B cell (primary cell): Measurements from ENCODE around the gene MYL4. TPM values are rescaled to one million over a fixed set of nuclear protein-coding genes. Genes with fewer than 3 reads are reported as not detected.

ENCODE experiments used
- ATAC-seq: fragments of 200-7000 bp; cut with Tn5 transposase; one replicate; pipeline ENCODE4 v1.10.0; 2021; ENCODE audit warnings: low read depth, mild to moderate bottlenecking, moderate number of reproducible peaks, moderate library complexity
- CTCF ChIA-PET: fragments of 350-600 bp; sonication (Branson Sonifier 250); formaldehyde crosslinking; loops from one replicate; lab custom pipeline; 2021; ENCODE audit warnings: antibody characterized with exemption, inconsistent platforms; lab: Charles Lee
- POLR2A ChIA-PET: fragments of 350-600 bp; sonication (Branson Sonifier 250); formaldehyde crosslinking; loops from one replicate; lab custom pipeline; 2021; ENCODE audit warnings: antibody characterized with exemption; lab: Charles Lee
- DNase-seq: peaks from one replicate; pipeline ENCODE4 v3.0.0; 2013
- H2AFZ ChIP-seq: 2 replicates; pipeline ENCODE4 v1.6.1; 2012; ENCODE audit warnings: mild to moderate bottlenecking, low read depth, low read length; ENCODE audit not compliant: insufficient read depth, poor library complexity, severe bottlenecking
- H3K27ac ChIP-seq, 2 donors: 1 replicate in 1 of 2; 2 replicates in 1 of 2; pipeline ENCODE4 v1.5.1; 2012 to 2013; ENCODE audit warnings: low read length in 2 of 2, mild to moderate bottlenecking in 2 of 2, moderate library complexity in 1 of 2
- H3K27me3 ChIP-seq, 4 experiments: fragments of 200-600 bp in 1 of 4; sonication (generic) in 1 of 4; replicated peaks in 1 of 4; 1 replicate in 2 of 4; 2 replicates in 2 of 4; pipeline versions ENCODE4 v1.6.1 to v1.7.0; 2013 to 2016; ENCODE audit warnings: low read length in 3 of 4, mild to moderate bottlenecking in 2 of 4, mixed read lengths in 1 of 4, moderate library complexity in 1 of 4; ENCODE audit not compliant: insufficient read depth in 4 of 4, control insufficient read depth in 3 of 4; ENCODE audit errors: control extremely low read depth in 1 of 4
- H3K36me3 ChIP-seq, 2 experiments: replicated peaks in 1 of 2; 1 replicate in 1 of 2; 2 replicates in 1 of 2; pipeline versions ENCODE4 v1.6.1 to v1.7.1; 2013; ENCODE audit warnings: low read length in 1 of 2; ENCODE audit not compliant: insufficient read depth in 2 of 2, control insufficient read depth in 1 of 2; ENCODE audit errors: control extremely low read depth in 1 of 2, extremely low read depth in 1 of 2
- H3K4me1 ChIP-seq, 2 donors: fragments of 200-600 bp in 1 of 2; sonication (generic) in 1 of 2; 1 replicate in 1 of 2; 2 replicates in 1 of 2; pipeline versions ENCODE4 v1.5.1 to v1.6.1; 2013 to 2017; ENCODE audit warnings: low read length in 2 of 2; ENCODE audit not compliant: control insufficient read depth in 2 of 2, insufficient read depth in 2 of 2
- H3K4me2 ChIP-seq: replicated peaks from 2 replicates; pipeline ENCODE3; 2012; ENCODE audit warnings: mild to moderate bottlenecking, low read depth, low read length; ENCODE audit not compliant: poor library complexity, severe bottlenecking
- H3K4me3 ChIP-seq, 5 experiments: fragments of 200-600 bp in 1 of 5; sonication (generic) in 1 of 5; 1 replicate in 3 of 5; 2 replicates in 2 of 5; pipeline versions ENCODE4 v1.5.1 to v1.7.0; 2011 to 2016; ENCODE audit warnings: low read length in 4 of 5, mild to moderate bottlenecking in 4 of 5, low read depth in 2 of 5, control low read depth in 1 of 5, moderate library complexity in 1 of 5; ENCODE audit not compliant: insufficient read depth in 1 of 5; ENCODE audit errors: control extremely low read depth in 1 of 5, extremely low read depth in 1 of 5
- H3K79me2 ChIP-seq: fragments of 200-600 bp; sonication (generic); one replicate; pipeline ENCODE4 v1.6.0; 2016; ENCODE audit warnings: low read length; ENCODE audit not compliant: control insufficient read depth, insufficient read depth
- H3K9ac ChIP-seq: fragments of 200-600 bp; sonication (generic); 2 replicates; pipeline ENCODE4 v1.6.1; 2017; ENCODE audit warnings: mild to moderate bottlenecking, low read length, moderate library complexity
- H3K9me3 ChIP-seq, 3 donors: one replicate each; pipeline versions ENCODE4 v1.6.1 to v1.7.1; 2013; ENCODE audit warnings: low read length in 2 of 3; ENCODE audit not compliant: control insufficient read depth in 2 of 3, insufficient read depth in 1 of 3; ENCODE audit errors: control extremely low read depth in 1 of 3
- H4K20me1 ChIP-seq: 2 replicates; pipeline ENCODE4 v1.6.0; 2012; ENCODE audit warnings: mild to moderate bottlenecking, low read length; ENCODE audit not compliant: insufficient read depth, control insufficient read depth, poor library complexity, severe bottlenecking
- H3K27ac Mint-ChIP-seq: one replicate; pipeline ENCODE4 v1.8.0; 2021; ENCODE audit warnings: mixed read lengths
- H3K27me3 Mint-ChIP-seq: one replicate; pipeline ENCODE4 v1.8.0; 2021; ENCODE audit warnings: mixed read lengths
- H3K4me1 Mint-ChIP-seq: one replicate; pipeline ENCODE4 v1.8.0; 2021; ENCODE audit warnings: mixed read lengths
- H3K4me3 Mint-ChIP-seq: one replicate; pipeline ENCODE4 v1.8.0; 2021; ENCODE audit warnings: mixed read lengths
- H3K9me3 Mint-ChIP-seq: one replicate; pipeline ENCODE4 v1.8.0; 2022; ENCODE audit warnings: mixed read lengths; ENCODE audit not compliant: insufficient read depth
- EZH2 ChIP-seq: IDR thresholded peaks from 2 replicates; pipeline ENCODE4 v1.6.1; 2012; ENCODE audit warnings: borderline replicate concordance, low read depth, mild to moderate bottlenecking, moderate library complexity, low read length; ENCODE audit not compliant: insufficient read depth, poor library complexity, severe bottlenecking
- WGBS: methylation state at CpG from one replicate; pipeline ENCODE4 v1.1.5; 2013; ENCODE audit warnings: missing lambda C conversion rate; ENCODE audit not compliant: insufficient coverage; 5-methylcytosine and 5-hydroxymethylcytosine counted together
- intact Hi-C: fragments of 100-400 bp; cut with micrococcal nuclease; formaldehyde crosslinking; loops from one replicate; pipeline ENCODE4 v1.10.0; 2022
- polyA plus RNA-seq: library from polyadenylated mRNA; depleted of rRNA; stranded (reverse); fragments of >200 nt; gene quantifications from 2 replicates; pipeline ENCODE4 v1.2.3, GENCODE V29; 2012
- total RNA-seq, 2 donors: library from RNA; stranded (reverse); fragments of 120-200 nt in 1 of 2; gene quantifications; 1 replicate in 1 of 2; 2 replicates in 1 of 2; pipeline versions ENCODE4 v1.2.3 to v1.2.4, GENCODE V29; 2013 to 2022
- TF ChIP-seq, protein P1 (sequence below): fragments of 200-600 bp; IDR thresholded peaks from one replicate; pipeline ENCODE4 v1.8.0; 2022; ENCODE audit warnings: antibody characterized with exemption, mild to moderate bottlenecking

MYL4 gene
- total and polyA plus RNA-seq, 2 donors (not counting 1 experiment from before 2014, with no cell fraction given): 0.16 to 0.42 TPM

- Histone ChIP-seq H3K4me1 (peaks cover 22 to 23% of the 10 kb centered on the region in 2 donors), H3K4me3 (no peak overlapping the region), H3K36me3 (no peaks in the 10 kb centered on the region), H3K27ac (no peak overlapping the region), H2AFZ (no peak overlapping the region), H3K9me3 (peaks cover 0 to 7% (median 2%) of the 10 kb centered on the region in 3 donors), H3K4me2 (no peak overlapping the region), H3K27me3 (no peaks in the 10 kb centered on the region), H4K20me1 (no peaks in the 10 kb centered on the region), H3K9ac (no peak overlapping the region), H3K79me2 (no peaks in the 10 kb centered on the region)
- no peaks in the 10 kb centered on the region for H3K9me3 Mint-ChIP-seq
- H3K4me1 Mint-ChIP-seq: peaks cover 28% of the 10 kb centered on the region
- 100% methylated on average over 2 of the region's 3 CpGs for WGBS
- H3K27ac Mint-ChIP-seq: no peak overlapping the region
- DNase-seq: no peak
- ChIA-PET POLR2A (interaction anchor here (0.8 kb wide), 2 partner anchors 84 to 92 kb away, joined by 3 to 5 read pairs; partner anchors contain the start of gene EFCAB13), CTCF (interaction anchor here (1.0 to 7.5 kb wide), 6 partner anchors 9 to 383 kb away, joined by 3 to 226 read pairs (median 16); partner anchors contain the start of gene EFCAB13)
- no peak for TF ChIP-seq EZH2
- TF ChIP-seq, protein P1, sequence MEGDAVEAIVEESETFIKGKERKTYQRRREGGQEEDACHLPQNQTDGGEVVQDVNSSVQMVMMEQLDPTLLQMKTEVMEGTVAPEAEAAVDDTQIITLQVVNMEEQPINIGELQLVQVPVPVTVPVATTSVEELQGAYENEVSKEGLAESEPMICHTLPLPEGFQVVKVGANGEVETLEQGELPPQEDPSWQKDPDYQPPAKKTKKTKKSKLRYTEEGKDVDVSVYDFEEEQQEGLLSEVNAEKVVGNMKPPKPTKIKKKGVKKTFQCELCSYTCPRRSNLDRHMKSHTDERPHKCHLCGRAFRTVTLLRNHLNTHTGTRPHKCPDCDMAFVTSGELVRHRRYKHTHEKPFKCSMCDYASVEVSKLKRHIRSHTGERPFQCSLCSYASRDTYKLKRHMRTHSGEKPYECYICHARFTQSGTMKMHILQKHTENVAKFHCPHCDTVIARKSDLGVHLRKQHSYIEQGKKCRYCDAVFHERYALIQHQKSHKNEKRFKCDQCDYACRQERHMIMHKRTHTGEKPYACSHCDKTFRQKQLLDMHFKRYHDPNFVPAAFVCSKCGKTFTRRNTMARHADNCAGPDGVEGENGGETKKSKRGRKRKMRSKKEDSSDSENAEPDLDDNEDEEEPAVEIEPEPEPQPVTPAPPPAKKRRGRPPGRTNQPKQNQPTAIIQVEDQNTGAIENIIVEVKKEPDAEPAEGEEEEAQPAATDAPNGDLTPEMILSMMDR: no peak
- no peak overlapping the region for H3K4me3 Mint-ChIP-seq
- no peak for ATAC-seq
- no peaks in the 10 kb centered on the region for H3K27me3 Mint-ChIP-seq
- intact Hi-C loops: no loop called here
Observed at GRCh38 chr17:47231866-47232265, 22.7 kb downstream of the MYL4 start.

GRCh38 chr17:47232465-47232864 is 23.3 kb downstream of the MYL4 start:
- H3K4me3 Mint-ChIP-seq: no peak overlapping the region
- peak overlapping the region; percentile 10 for H3K27ac Mint-ChIP-seq
- no peak for ATAC-seq
- H3K9ac ChIP-seq: no peak overlapping the region
- no peak overlapping the region for H2AFZ ChIP-seq
- H3K9me3 ChIP-seq: peaks cover 0 to 13% (median 8%) of the 10 kb centered on the region in 3 donors
- POLR2A ChIA-PET: no interaction called here
- no peaks in the 10 kb centered on the region for H3K27me3 Mint-ChIP-seq
- no peak overlapping the region for H3K27ac ChIP-seq
- H3K36me3 ChIP-seq: no peaks in the 10 kb centered on the region
- CTCF ChIA-PET: interaction anchor here (0.7 to 7.5 kb wide), 2 partner anchors 82 to 111 kb away, joined by 3 to 226 read pairs; no protein-coding TSS in a partner anchor
- no peak overlapping the region for H3K4me2 ChIP-seq
- no peaks in the 10 kb centered on the region for H3K79me2 ChIP-seq
- no peak overlapping the region for H3K4me3 ChIP-seq
- H3K9me3 Mint-ChIP-seq: no peaks in the 10 kb centered on the region
- no peak for DNase-seq
- H3K4me1 ChIP-seq: peaks cover 22 to 23% of the 10 kb centered on the region in 2 donors
- TF ChIP-seq, protein P1: no peak
- no peak for TF ChIP-seq EZH2
- peaks cover 28% of the 10 kb centered on the region for H3K4me1 Mint-ChIP-seq
- WGBS: 100% methylated on average over 1 of the region's 2 CpGs
- intact Hi-C loops: no loop called here
- H4K20me1 ChIP-seq: no peaks in the 10 kb centered on the region
- H3K27me3 ChIP-seq: no peaks in the 10 kb centered on the region
